ENCODE results near the gene MYO10.

MYO10 gene

GRCh38 chr5:16961131-16961530, 25.0 kb upstream of the MYO10 start:
- TF ChIP-seq CTCF (IDR thresholded peaks at IDR 0.05; ENCODE audit: low read depth, low read length) = no peak
- DNase-seq (ENCODE audit: low read depth in 2 of 2) = no peak
- no peak overlapping the region for H3K4me3 ChIP-seq (replicated peaks in 1 of 2; ENCODE audit: low read depth in 2 of 2, low read length in 2 of 2)

DNA sequence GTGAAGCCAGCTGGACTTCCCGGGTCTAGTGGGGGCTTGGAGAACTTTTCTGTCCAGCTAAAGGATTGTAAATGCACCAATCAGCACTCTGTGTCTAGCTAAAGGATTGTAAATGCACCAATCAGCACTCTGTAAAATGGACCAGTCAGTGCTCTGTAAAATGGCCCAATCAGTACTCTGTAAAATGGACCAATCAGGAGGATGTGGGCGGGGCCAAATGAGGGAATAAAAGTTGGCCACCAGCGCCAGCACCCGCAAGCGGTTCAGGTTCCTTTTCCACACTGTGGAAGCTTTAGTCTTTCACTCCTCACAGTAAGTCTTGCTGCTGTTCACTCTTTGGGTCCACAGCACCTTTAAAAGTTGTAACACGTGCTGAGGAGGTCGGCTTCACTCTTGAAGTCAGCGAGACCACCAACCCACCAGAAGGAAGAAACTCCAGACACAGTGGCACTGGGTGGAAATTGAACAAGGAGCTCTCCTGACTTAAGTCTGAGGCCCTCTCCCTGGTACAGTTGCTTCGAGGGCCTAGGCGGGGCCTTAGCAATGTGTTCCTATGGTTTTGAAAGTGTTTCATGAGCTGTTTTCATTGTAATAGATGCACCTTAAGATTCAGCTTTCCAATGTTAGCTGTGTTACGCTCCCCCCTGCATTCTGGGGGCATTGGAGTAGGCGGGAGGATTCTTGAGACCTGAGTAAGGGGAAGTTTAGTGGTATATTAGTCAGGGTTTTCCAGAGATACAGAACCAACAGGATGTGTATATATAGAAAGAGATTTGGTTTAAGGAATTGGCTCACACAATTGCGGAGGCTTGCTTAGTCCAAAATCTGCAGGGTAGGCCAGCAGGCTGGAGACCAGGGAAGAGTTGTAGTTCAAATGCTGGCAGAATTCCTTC, 21.5 kb upstream of the MYO10 start:
- no peak for TF ChIP-seq CTCF (IDR thresholded peaks at IDR 0.05; ENCODE audit: low read depth, low read length)
- no peak overlapping the region for H3K4me3 ChIP-seq (replicated peaks in 1 of 2; ENCODE audit: low read depth in 2 of 2, low read length in 2 of 2)
- DNase-seq (ENCODE audit: low read depth in 2 of 2) = peak; percentile 89 to 95

DNA sequence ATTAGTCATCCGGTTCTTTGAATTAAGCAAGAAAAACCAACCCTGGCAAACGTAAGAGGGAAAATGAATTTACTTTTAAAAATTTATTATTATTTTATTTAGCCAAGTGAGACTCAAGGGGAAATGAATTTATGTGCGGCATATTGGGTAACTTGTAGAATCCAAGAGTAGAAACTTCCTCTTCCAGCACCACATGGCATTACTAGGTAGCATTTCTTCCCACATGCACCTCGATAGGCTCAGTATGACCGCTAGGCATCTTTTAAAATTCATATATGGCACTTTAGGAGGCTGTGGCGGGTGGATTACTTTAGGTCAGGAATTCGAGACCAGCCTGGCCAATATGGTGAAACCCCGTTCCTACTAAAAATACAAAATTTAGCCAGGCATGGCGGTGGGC, 17.6 kb upstream of the MYO10 start:
- DNase-seq (ENCODE audit: low read depth in 2 of 2) = no peak
- no peak for TF ChIP-seq CTCF (IDR thresholded peaks at IDR 0.05; ENCODE audit: low read depth, low read length)

DNA sequence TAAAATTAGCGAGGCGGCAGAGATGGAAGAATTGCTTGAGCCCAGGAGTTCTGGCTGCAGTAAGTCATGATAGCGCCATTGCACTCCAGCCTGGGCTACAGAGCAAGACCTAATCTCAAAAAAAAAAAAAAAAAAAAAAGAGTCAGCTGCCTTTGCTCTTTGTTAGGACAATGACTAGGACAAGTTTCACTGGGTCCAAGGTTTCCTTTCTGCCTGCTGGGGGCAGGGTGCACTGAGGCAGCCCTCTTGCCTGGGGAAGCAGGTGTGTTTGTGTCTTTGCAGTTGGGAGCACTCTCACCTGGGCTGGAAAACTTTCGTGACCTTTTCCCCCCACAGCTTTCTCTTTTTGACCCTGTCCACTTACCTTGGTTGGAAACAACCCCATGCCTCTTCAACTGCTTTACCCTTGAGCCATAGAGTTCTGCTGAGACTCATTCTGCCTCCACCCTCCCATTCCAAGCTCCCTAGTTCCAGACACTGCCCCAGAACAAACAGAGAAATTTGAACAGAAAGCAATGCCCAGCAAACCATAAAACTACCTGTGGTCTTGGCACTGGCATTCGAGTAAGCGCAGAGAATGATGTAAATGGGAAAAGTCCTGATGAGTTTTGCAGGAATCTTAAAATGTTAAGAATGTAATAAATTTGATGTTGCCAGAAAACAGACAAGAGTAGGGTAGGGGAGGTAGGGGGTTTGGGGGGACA, 17.0 kb upstream of the MYO10 start:
- DNase-seq (ENCODE audit: low read depth in 2 of 2) = no peak
- H3K4me3 ChIP-seq (replicated peaks in 1 of 2; ENCODE audit: low read depth in 2 of 2, low read length in 2 of 2) = no peak overlapping the region
- TF ChIP-seq CTCF (IDR thresholded peaks at IDR 0.05; ENCODE audit: low read depth, low read length) = no peak

More for the DNA sequence above, 17.6 kb upstream of the MYO10 start:
- H3K4me3 ChIP-seq (replicated peaks in 1 of 2; ENCODE audit: low read depth in 2 of 2, low read length in 2 of 2) = no peak overlapping the region

GRCh38 chr5:16946725-16947124, 10.6 kb upstream of the MYO10 start:
- no peak overlapping the region for H3K4me3 ChIP-seq (replicated peaks in 1 of 2; ENCODE audit: low read depth in 2 of 2, low read length in 2 of 2)
- no peak for DNase-seq (ENCODE audit: low read depth in 2 of 2)
- no peak for TF ChIP-seq CTCF (IDR thresholded peaks at IDR 0.05; ENCODE audit: low read depth, low read length)

- DNase-seq (ENCODE audit: low read depth in 2 of 2) = peak in 1 of 2 donors; percentile 35
- no peak for TF ChIP-seq CTCF (IDR thresholded peaks at IDR 0.05; ENCODE audit: low read depth, low read length)
- no peak overlapping the region for H3K4me3 ChIP-seq (replicated peaks in 1 of 2; ENCODE audit: low read depth in 2 of 2, low read length in 2 of 2)
Observed at GRCh38 chr5:16944816-16945562, 8.9 kb upstream of the MYO10 start.

All from cardiac fibroblast (primary cell).